ENCODE results near the gene GALNT8.
"Not testable (repeated sequence)": the region's sequence is repeated elsewhere in the genome, so short reads cannot be mapped to it uniquely, and the experiment has no call there.

GALNT8 gene

GRCh38 chr12:4719821-4720636, at the start of gene GALNT8:
Gene GALNT8, plus strand, starts transcription at chr12:4720400. Its CDS starts 278 bp downstream, at chr12:4720678.
- DNase-seq: no peak

- DNase-seq: no peak
Observed at GRCh38 chr12:4679711-4680110, 40.5 kb upstream of the GALNT8 start.

- DNase-seq: no peak
Observed at GRCh38 chr12:4681732-4682131, 38.5 kb upstream of the GALNT8 start.

GRCh38 chr12:4685317-4685716, 34.9 kb upstream of the GALNT8 start:
- DNase-seq: no peak

- no peak for DNase-seq
Observed at GRCh38 chr12:4690760-4691159, 29.4 kb upstream of the GALNT8 start.

- no peak for DNase-seq
Observed at GRCh38 chr12:4700621-4701026, 19.6 kb upstream of the GALNT8 start.

- no peak for DNase-seq
Observed at GRCh38 chr12:4701395-4702190, 18.6 kb upstream of the GALNT8 start.

GRCh38 chr12:4703676-4704075, 16.5 kb upstream of the GALNT8 start:
- no peak for DNase-seq

- no peak for DNase-seq
Observed at GRCh38 chr12:4705824-4706223, 14.4 kb upstream of the GALNT8 start.

GRCh38 chr12:4707306-4707705, 12.9 kb upstream of the GALNT8 start:
- no peak for DNase-seq

GRCh38 chr12:4710113-4710512, 10.1 kb upstream of the GALNT8 start:
- DNase-seq: no peak

- DNase-seq: no peak
Observed at GRCh38 chr12:4714879-4715278, 5.3 kb upstream of the GALNT8 start.

- DNase-seq: no peak
Observed at GRCh38 chr12:4717806-4718205, 2.4 kb upstream of the GALNT8 start.

GRCh38 chr12:4720637-4720995, 416 bp downstream of the GALNT8 start:
- no peak for DNase-seq

GRCh38 chr12:4721587-4721986, 1.4 kb downstream of the GALNT8 start:
- DNase-seq: not testable (repeated sequence)

GRCh38 chr12:4723226-4723625, 3.0 kb downstream of the GALNT8 start:
- DNase-seq: no peak

- DNase-seq: no peak
Observed at GRCh38 chr12:4725057-4725456, 4.9 kb downstream of the GALNT8 start.

- no peak for DNase-seq
Observed at GRCh38 chr12:4734625-4735340, 14.6 kb downstream of the GALNT8 start.

GRCh38 chr12:4736091-4736490, 15.9 kb downstream of the GALNT8 start:
- DNase-seq: no peak

- no peak for DNase-seq
Observed at GRCh38 chr12:4738541-4738940, 18.3 kb downstream of the GALNT8 start.

GRCh38 chr12:4742416-4742970, 22.3 kb downstream of the GALNT8 start:
- no peak for DNase-seq

GRCh38 chr12:4743046-4743445, 22.8 kb downstream of the GALNT8 start:
- DNase-seq: no peak

- DNase-seq: no peak
Observed at GRCh38 chr12:4744709-4745108, 24.5 kb downstream of the GALNT8 start.
